Gastrocnemius medialis (tissue), 4 donors: ENCODE measurements around the gene APC2. TPM values are rescaled to one million over a fixed set of nuclear protein-coding genes. Genes with fewer than 3 reads are reported as not detected.

Experiments
- ATAC-seq, 2 donors: fragments of 150-250 bp; one replicate each; pipeline ENCODE4 v1.9.1; 2016
- DNase-seq, 2 donors: peaks; one replicate each; pipeline ENCODE4 v3.0.0-alpha.2; 2019
- H3K27ac ChIP-seq, 4 donors: fragments of 200-600 bp; sonication (generic); 1 replicate in 1 of 4; 2 replicates in 3 of 4; pipeline ENCODE4 v1.5.1; 2016 to 2018; ENCODE audit warnings: mild to moderate bottlenecking in 2 of 4, moderate library complexity in 1 of 4
- H3K27me3 ChIP-seq, 3 donors: fragments of 200-600 bp; sonication (generic) in 2 of 3; 1 replicate in 1 of 3; 2 replicates in 2 of 3; pipeline versions ENCODE4 v1.5.1 to v1.6.0; 2016 to 2019; ENCODE audit warnings: mild to moderate bottlenecking in 1 of 3, moderate library complexity in 1 of 3
- H3K36me3 ChIP-seq, 2 donors: fragments of 200-600 bp; sonication (generic) in 1 of 2; one replicate each; pipeline ENCODE4 v1.5.1; 2017 to 2018
- H3K4me1 ChIP-seq, 2 donors: fragments of 200-600 bp; sonication (generic) in 1 of 2; one replicate each; pipeline ENCODE4 v1.5.1; 2016 to 2017; ENCODE audit warnings: mild to moderate bottlenecking in 2 of 2
- H3K4me3 ChIP-seq, 4 donors: fragments of 200-600 bp; sonication (generic) in 3 of 4; 1 replicate in 1 of 4; 2 replicates in 3 of 4; pipeline ENCODE4 v1.5.1; 2016 to 2019; ENCODE audit warnings: mild to moderate bottlenecking in 2 of 4
- H3K9me3 ChIP-seq, 3 donors: fragments of 200-600 bp; sonication (generic) in 2 of 3; 1 replicate in 1 of 3; 2 replicates in 2 of 3; pipeline ENCODE4 v1.5.1; 2016 to 2019
- CTCF ChIP-seq, 5 experiments: fragments of 450-650 bp in 3 of 5; fragments of 200-600 bp in 2 of 5; sonication (generic) in 2 of 5; IDR thresholded peaks in 4 of 5; conservative IDR thresholded peaks in 1 of 5; 1 replicate in 4 of 5; 2 replicates in 1 of 5; pipeline ENCODE4 v1.5.1; 2016 to 2019; ENCODE audit warnings: antibody characterized with exemption in 5 of 5, mild to moderate bottlenecking in 3 of 5, moderate library complexity in 3 of 5
- POLR2A ChIP-seq, 2 donors: fragments of 450-650 bp; IDR thresholded peaks; one replicate each; pipeline ENCODE4 v1.6.1; 2017; ENCODE audit warnings: antibody characterized with exemption in 2 of 2, mild to moderate bottlenecking in 2 of 2, moderate library complexity in 2 of 2
- in situ Hi-C, 4 donors: fragments of 200-750 bp; cut with MboI; loops; one replicate each; pipeline versions ENCODE4 v1.15.0 to v1.8.0; 2017; ENCODE audit warnings: low sequenced_read_pairs in 4 of 4
- intact Hi-C: fragments of 100-400 bp; cut with DNase I; formaldehyde crosslinking; loops from one replicate; pipeline ENCODE4 v1.15.1; 2023; ENCODE audit warnings: low total_unique reads
- total RNA-seq, 4 donors: library from RNA; depleted of rRNA; stranded (reverse); fragments of >200 nt; gene quantifications; one replicate each; pipeline versions ENCODE4 v1.1.0 to v1.2.3, GENCODE V29; 2016

The APC2 gene
- total RNA-seq, 4 donors from 2014 or later: 0.04 TPM; not detected in 3

DNA sequence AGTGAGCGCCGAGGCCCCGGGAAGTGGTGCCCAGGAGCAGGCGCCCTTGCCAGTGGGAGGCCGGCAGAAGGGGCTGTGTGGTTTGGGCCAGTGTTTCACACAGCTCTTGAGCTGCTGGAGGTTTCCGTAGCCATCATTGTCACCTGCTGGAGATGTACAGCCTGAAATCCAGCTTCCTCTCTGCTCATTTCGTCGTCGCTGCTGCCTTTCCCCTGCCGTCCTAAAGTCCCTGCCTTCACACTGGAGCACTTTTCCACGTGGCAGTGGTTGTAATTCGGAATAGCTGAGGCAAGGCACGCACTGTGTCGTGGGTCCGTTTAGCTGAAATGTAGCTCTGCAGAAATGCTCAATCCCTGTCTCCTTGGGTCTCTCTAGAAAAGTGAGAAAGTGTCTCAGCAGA, 29.3 kb upstream of the APC2 start:
- DNase-seq (no peak), ATAC-seq (no peak)
- intact Hi-C loops: no loop called here
- in situ Hi-C loops: no loop called here
- H3K4me1 ChIP-seq: peaks cover 37 to 50% of the 10 kb centered on the region in 2 donors
- H3K9me3 ChIP-seq: no peaks in the 10 kb centered on the region
- peaks cover 0 to 59% of the 10 kb centered on the region in 2 donors for H3K36me3 ChIP-seq
- no peaks in the 10 kb centered on the region for H3K27me3 ChIP-seq
- no peak overlapping the region for H3K4me3 ChIP-seq
- TF ChIP-seq POLR2A (IDR thresholded peaks at IDR 0.05) (no peak), CTCF (IDR thresholded peaks at IDR 0.05 in 4 of 5, conservative IDR thresholded peaks at IDR 0.05 in 1 of 5) (no peak)
- H3K27ac ChIP-seq: peak overlapping the region in 3 of 4 donors; percentile 31 to 62 (median 56)

GRCh38 chr19:1421218-1421957, 28.5 kb upstream of the APC2 start:
- ATAC-seq (no peak), DNase-seq (no peak)
- Histone ChIP-seq H3K4me3 (no peak overlapping the region), H3K9me3 (no peaks in the 10 kb centered on the region), H3K27me3 (no peaks in the 10 kb centered on the region), H3K4me1 (peaks cover 29 to 44% of the 10 kb centered on the region in 2 donors), H3K27ac (peak overlapping the region in 3 of 4 donors; percentile 41 to 62 (median 56)), H3K36me3 (peaks cover 0 to 67% of the 10 kb centered on the region in 2 donors)
- TF ChIP-seq POLR2A (IDR thresholded peaks at IDR 0.05): no peak
- no peak for TF ChIP-seq CTCF (IDR thresholded peaks at IDR 0.05 in 4 of 5, conservative IDR thresholded peaks at IDR 0.05 in 1 of 5)
- in situ Hi-C loops (no loop called here), intact Hi-C loops (no loop called here)

DNA sequence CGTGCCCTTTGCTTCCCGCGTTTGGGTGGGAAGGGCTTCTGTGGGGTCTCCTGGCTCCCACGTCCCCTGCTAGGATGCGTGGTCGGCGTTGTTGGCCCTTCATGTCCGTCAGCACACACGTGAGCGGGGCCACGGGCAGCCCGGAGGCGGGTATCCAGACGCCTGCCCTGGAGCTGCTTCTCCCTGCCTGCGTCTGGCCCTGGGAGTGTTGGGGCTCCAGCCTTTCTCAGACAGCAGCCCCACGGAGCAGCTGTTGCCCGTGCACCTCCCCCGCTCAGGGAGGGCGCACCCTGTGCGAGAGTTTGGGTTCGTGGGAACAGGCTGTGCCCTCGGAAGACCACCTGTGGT, 28.0 kb upstream of the APC2 start:
- intact Hi-C loops (no loop called here), in situ Hi-C loops (no loop called here)
- Histone ChIP-seq H3K27me3 (no peaks in the 10 kb centered on the region), H3K4me3 (no peak overlapping the region), H3K36me3 (peaks cover 0 to 72% of the 10 kb centered on the region in 2 donors), H3K9me3 (no peaks in the 10 kb centered on the region), H3K27ac (peak overlapping the region in 3 of 4 donors; percentile 41 to 58 (median 56)), H3K4me1 (peaks cover 23 to 39% of the 10 kb centered on the region in 2 donors)
- no peak for ATAC-seq
- TF ChIP-seq CTCF (IDR thresholded peaks at IDR 0.05 in 4 of 5, conservative IDR thresholded peaks at IDR 0.05 in 1 of 5): no peak
- no peak for TF ChIP-seq POLR2A (IDR thresholded peaks at IDR 0.05)
- no peak for DNase-seq

DNA sequence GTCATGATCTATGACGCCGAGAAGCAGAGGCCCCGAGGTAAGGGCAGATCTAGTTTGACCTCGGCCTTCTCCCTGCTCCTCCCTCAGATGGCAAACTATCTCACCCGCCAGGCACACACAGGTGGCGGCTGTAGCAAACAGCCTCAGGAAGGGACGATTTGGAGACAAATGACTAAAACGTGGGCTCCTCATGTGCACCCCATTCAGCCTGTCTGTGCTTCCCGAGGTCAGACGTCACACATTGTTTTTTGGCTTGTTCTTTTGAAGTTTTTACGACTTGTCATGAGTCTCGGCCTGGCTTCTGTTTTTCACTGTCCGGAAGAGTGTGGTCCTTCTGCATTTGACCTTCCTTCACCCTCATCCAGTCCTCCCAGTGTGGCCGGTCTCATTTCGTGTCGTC, 27.6 kb upstream of the APC2 start:
- ATAC-seq (peak in 1 of 2 donors; percentile 12), DNase-seq (peak in 1 of 2 donors; percentile 35)
- Histone ChIP-seq H3K9me3 (no peaks in the 10 kb centered on the region), H3K4me1 (peaks cover 20 to 35% of the 10 kb centered on the region in 2 donors), H3K36me3 (peaks cover 0 to 77% of the 10 kb centered on the region in 2 donors), H3K27ac (peak overlapping the region in 3 of 4 donors; percentile 41 to 58 (median 56)), H3K27me3 (no peaks in the 10 kb centered on the region), H3K4me3 (no peak overlapping the region)
- in situ Hi-C loops: no loop called here
- no peak for TF ChIP-seq POLR2A (IDR thresholded peaks at IDR 0.05)
- intact Hi-C loops: no loop called here

GRCh38 chr19:1422943-1423342, 27.0 kb upstream of the APC2 start:
- H3K4me1 ChIP-seq: peaks cover 15 to 29% of the 10 kb centered on the region in 2 donors
- no peaks in the 10 kb centered on the region for H3K9me3 ChIP-seq
- intact Hi-C loops: no loop called here
- peaks cover 0 to 77% of the 10 kb centered on the region in 2 donors for H3K36me3 ChIP-seq
- no peak for DNase-seq
- ATAC-seq: no peak
- in situ Hi-C loops: no loop called here
- no peaks in the 10 kb centered on the region for H3K27me3 ChIP-seq
- peak overlapping the region in 3 of 4 donors; percentile 33 to 58 (median 56) for H3K27ac ChIP-seq
- no peak for TF ChIP-seq CTCF (IDR thresholded peaks at IDR 0.05 in 4 of 5, conservative IDR thresholded peaks at IDR 0.05 in 1 of 5)
- no peak for TF ChIP-seq POLR2A (IDR thresholded peaks at IDR 0.05)
- no peak overlapping the region for H3K4me3 ChIP-seq
